Glutamatergic neuron (in vitro differentiated cells): ENCODE measurements around the gene SLC25A36. TPM values are rescaled to one million over a fixed set of nuclear protein-coding genes. Genes with fewer than 3 reads are reported as not detected.
"Not testable (repeated sequence)": the region's sequence is repeated elsewhere in the genome, so short reads cannot be mapped to it uniquely, and the experiment has no call there.

Experiments
- DNase-seq: peaks from one replicate; pipeline ENCODE4 v3.0.0; 2022
- H3K27ac Mint-ChIP-seq: one replicate; pipeline ENCODE4 v1.8.0; 2020; ENCODE audit warnings: mild to moderate bottlenecking, mixed read lengths, inconsistent platforms; ENCODE audit not compliant: unreplicated experiment
- H3K27me3 Mint-ChIP-seq: one replicate; pipeline ENCODE4 v1.8.0; 2020; ENCODE audit warnings: mild to moderate bottlenecking, moderate library complexity, mixed read lengths, inconsistent platforms; ENCODE audit not compliant: unreplicated experiment
- H3K36me3 Mint-ChIP-seq: one replicate; pipeline ENCODE4 v1.8.0; 2020; ENCODE audit warnings: mild to moderate bottlenecking, mixed read lengths, inconsistent platforms; ENCODE audit not compliant: unreplicated experiment
- H3K4me1 Mint-ChIP-seq: one replicate; pipeline ENCODE4 v1.8.0; 2020; ENCODE audit warnings: mild to moderate bottlenecking, low read depth, mixed read lengths, inconsistent platforms; ENCODE audit not compliant: unreplicated experiment
- H3K4me3 Mint-ChIP-seq: one replicate; pipeline ENCODE4 v1.8.0; 2020; ENCODE audit warnings: mild to moderate bottlenecking, mixed read lengths, inconsistent platforms; ENCODE audit not compliant: unreplicated experiment
- H3K9me3 Mint-ChIP-seq: one replicate; pipeline ENCODE4 v1.8.0; 2020; ENCODE audit warnings: mild to moderate bottlenecking, moderate library complexity, mixed read lengths, inconsistent platforms; ENCODE audit not compliant: unreplicated experiment
- CTCF ChIP-seq: fragments of 200-600 bp; sonication (generic); IDR thresholded peaks from one replicate; pipeline ENCODE4 v1.5.0; 2021; ENCODE audit not compliant: partially characterized antibody, unreplicated experiment
- total RNA-seq: library from RNA; stranded (reverse); fragmentation: NEBNext Ultra II Directional; extraction: Animal tissue kit (Norgen Biotek cat#: 25700); gene quantifications from one replicate; pipeline ENCODE4 v1.2.1, GENCODE V29; 2021; ENCODE audit not compliant: unreplicated experiment

The SLC25A36 gene
- total RNA-seq, 1 donor from 2014 or later, result 146 TPM

- TF ChIP-seq CTCF, result no peak
- Mint-ChIP-seq H3K27ac (no peak overlapping the region), H3K9me3 (no peaks in the 10 kb centered on the region), H3K27me3 (no peaks in the 10 kb centered on the region), H3K4me3 (no peak overlapping the region), H3K4me1 (peaks cover 13% of the 10 kb centered on the region), H3K36me3 (no peaks in the 10 kb centered on the region)
- DNase-seq, result no peak
Measured at GRCh38 chr3:141009496-141009895, 67.9 kb downstream of the SLC25A36 start.

GRCh38 chr3:141011232-141011996 is 69.8 kb downstream of the SLC25A36 start:
- DNase-seq, result peak; percentile 98
- Mint-ChIP-seq H3K36me3 (no peaks in the 10 kb centered on the region), H3K4me3 (no peak overlapping the region), H3K9me3 (peaks cover 1% of the 10 kb centered on the region), H3K27ac (no peak overlapping the region), H3K4me1 (peaks cover 13% of the 10 kb centered on the region), H3K27me3 (no peaks in the 10 kb centered on the region)
- peak; percentile 87 for TF ChIP-seq CTCF

- Mint-ChIP-seq H3K9me3 (peaks cover 1% of the 10 kb centered on the region), H3K27ac (no peak overlapping the region), H3K27me3 (no peaks in the 10 kb centered on the region), H3K4me1 (peaks cover 13% of the 10 kb centered on the region), H3K4me3 (no peak overlapping the region), H3K36me3 (no peaks in the 10 kb centered on the region)
- no peak for TF ChIP-seq CTCF
- DNase-seq, result no peak
Measured at GRCh38 chr3:141011997-141012262, 70.3 kb downstream of the SLC25A36 start.

- H3K9me3 Mint-ChIP-seq, result peaks cover 1% of the 10 kb centered on the region
- no peak overlapping the region for H3K27ac Mint-ChIP-seq
- H3K4me3 Mint-ChIP-seq, result no peak overlapping the region
- H3K4me1 Mint-ChIP-seq, result peaks cover 13% of the 10 kb centered on the region
- H3K27me3 Mint-ChIP-seq, result peaks cover under 1% of the 10 kb centered on the region
- DNase-seq, result no peak
- no peaks in the 10 kb centered on the region for H3K36me3 Mint-ChIP-seq
- no peak for TF ChIP-seq CTCF
Measured at GRCh38 chr3:141012571-141012970, 70.9 kb downstream of the SLC25A36 start.

GRCh38 chr3:141015481-141015880 is 73.8 kb downstream of the SLC25A36 start:
- peaks cover 4% of the 10 kb centered on the region for H3K36me3 Mint-ChIP-seq
- no peak overlapping the region for H3K4me3 Mint-ChIP-seq
- no peak overlapping the region for H3K27ac Mint-ChIP-seq
- peaks cover 1% of the 10 kb centered on the region for H3K27me3 Mint-ChIP-seq
- TF ChIP-seq CTCF, result no peak
- H3K9me3 Mint-ChIP-seq, result peaks cover 1% of the 10 kb centered on the region
- peaks cover 14% of the 10 kb centered on the region for H3K4me1 Mint-ChIP-seq
- DNase-seq, result no peak

GRCh38 chr3:141017366-141018322 is 76.0 kb downstream of the SLC25A36 start:
- H3K27me3 Mint-ChIP-seq, DNase-seq: not testable (repeated sequence)

More at GRCh38 chr3:141017366-141018322, 76.0 kb downstream of the SLC25A36 start:
- H3K36me3 Mint-ChIP-seq, H3K9me3 Mint-ChIP-seq, H3K27ac Mint-ChIP-seq, H3K4me3 Mint-ChIP-seq, H3K4me1 Mint-ChIP-seq: not testable (repeated sequence)
